IgD-negative memory B cell (primary cell): ENCODE results near the gene MPHOSPH6. TPM values are rescaled to one million over a fixed set of nuclear protein-coding genes. Genes with fewer than 3 reads are reported as not detected.
A peak's percentile ranks its signal among the peaks of the same experiment; 100 is the strongest.

Experiments
- H3K27ac Mint-ChIP-seq, 3 donors: one replicate each; pipeline ENCODE4 v1.8.0; 2020 to 2022; ENCODE audit warnings: mild to moderate bottlenecking in 3 of 3, mixed read lengths in 3 of 3, moderate library complexity in 1 of 3
- H3K27me3 Mint-ChIP-seq: one replicate; pipeline ENCODE4 v1.8.0; 2021; ENCODE audit warnings: mixed read lengths
- H3K36me3 Mint-ChIP-seq: one replicate; pipeline ENCODE4 v1.8.0; 2020; ENCODE audit warnings: mild to moderate bottlenecking, mixed read lengths
- H3K4me1 Mint-ChIP-seq, 3 donors: one replicate each; pipeline ENCODE4 v1.8.0; 2020 to 2022; ENCODE audit warnings: mixed read lengths in 3 of 3, mild to moderate bottlenecking in 1 of 3
- H3K4me3 Mint-ChIP-seq, 4 donors: one replicate each; pipeline ENCODE4 v1.8.0; 2020 to 2022; ENCODE audit warnings: mild to moderate bottlenecking in 4 of 4, mixed read lengths in 4 of 4, moderate library complexity in 3 of 4
- H3K9me3 Mint-ChIP-seq, 3 donors: one replicate each; pipeline ENCODE4 v1.8.0; 2020 to 2021; ENCODE audit warnings: mixed read lengths in 3 of 3, mild to moderate bottlenecking in 1 of 3
- polyA plus RNA-seq: library from polyadenylated mRNA; unstranded; fragments of 300-500 nt; fragmentation: Illumina TruSeq; gene quantifications from one replicate; pipeline ENCODE4 v1.2.3, GENCODE V29; 2021

The MPHOSPH6 gene
- polyA plus RNA-seq, 1 donor from 2014 or later = 13.1 TPM

DNA sequence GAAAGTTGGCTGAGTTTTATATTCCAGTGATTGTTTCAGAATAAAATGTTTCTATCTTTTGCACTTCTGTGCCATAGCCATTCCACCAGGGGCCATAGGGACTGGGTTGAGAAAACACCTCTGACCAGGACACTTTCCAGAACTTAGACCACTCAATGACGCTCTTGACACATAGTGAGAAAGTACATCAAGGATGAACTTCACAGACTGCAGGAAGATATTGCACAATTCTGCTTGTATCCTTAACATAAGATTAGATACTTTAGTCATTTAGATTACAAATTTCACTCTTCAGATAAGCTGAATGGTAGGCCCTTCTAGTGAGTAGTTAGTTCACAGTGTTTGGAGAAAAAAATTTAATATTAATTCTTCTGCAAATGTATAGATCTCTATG, 13.0 kb upstream of the MPHOSPH6 start:
- Mint-ChIP-seq H3K4me3 (no peak overlapping the region), H3K36me3 (no peaks in the 10 kb centered on the region), H3K27me3 (peaks cover 20% of the 10 kb centered on the region), H3K4me1 (no peaks in the 10 kb centered on the region), H3K27ac (no peak overlapping the region), H3K9me3 (no peaks in the 10 kb centered on the region)

DNA sequence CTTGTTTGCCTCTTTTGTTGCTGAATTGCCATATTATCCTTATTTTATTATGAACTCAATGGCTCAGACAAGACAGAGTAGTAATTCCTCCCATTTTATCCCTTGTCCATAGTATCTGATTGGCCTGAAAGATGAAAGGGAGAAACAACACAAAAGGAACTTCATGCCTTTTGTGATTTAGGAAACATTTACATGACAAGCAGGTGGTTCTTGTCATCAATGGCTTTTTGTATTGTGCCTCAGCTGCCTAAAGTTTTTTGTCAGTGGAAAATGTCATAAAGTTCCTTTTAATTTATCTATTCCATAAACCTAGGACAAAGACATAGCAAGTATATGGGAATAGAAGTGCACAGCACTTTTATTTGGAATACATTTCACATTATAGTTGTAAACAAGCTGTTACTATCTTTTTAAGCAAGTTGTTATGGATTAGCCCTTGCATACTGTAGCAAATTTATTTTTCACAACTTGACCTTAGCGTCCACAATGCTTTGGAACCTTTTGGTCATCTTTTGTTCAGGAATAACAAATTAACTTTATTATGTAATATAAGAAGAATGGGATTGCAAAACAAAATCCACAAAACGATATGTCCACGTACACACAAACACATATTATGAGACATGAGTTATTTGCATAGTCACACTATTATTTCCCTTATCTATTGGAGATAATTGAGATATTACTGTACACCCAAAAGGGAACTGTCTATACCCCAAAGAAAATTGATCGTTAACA, 12.4 kb upstream of the MPHOSPH6 start:
- H3K4me3 Mint-ChIP-seq = no peak overlapping the region
- H3K4me1 Mint-ChIP-seq = no peaks in the 10 kb centered on the region
- no peaks in the 10 kb centered on the region for H3K36me3 Mint-ChIP-seq
- no peaks in the 10 kb centered on the region for H3K9me3 Mint-ChIP-seq
- no peak overlapping the region for H3K27ac Mint-ChIP-seq
- H3K27me3 Mint-ChIP-seq = peaks cover 20% of the 10 kb centered on the region

DNA sequence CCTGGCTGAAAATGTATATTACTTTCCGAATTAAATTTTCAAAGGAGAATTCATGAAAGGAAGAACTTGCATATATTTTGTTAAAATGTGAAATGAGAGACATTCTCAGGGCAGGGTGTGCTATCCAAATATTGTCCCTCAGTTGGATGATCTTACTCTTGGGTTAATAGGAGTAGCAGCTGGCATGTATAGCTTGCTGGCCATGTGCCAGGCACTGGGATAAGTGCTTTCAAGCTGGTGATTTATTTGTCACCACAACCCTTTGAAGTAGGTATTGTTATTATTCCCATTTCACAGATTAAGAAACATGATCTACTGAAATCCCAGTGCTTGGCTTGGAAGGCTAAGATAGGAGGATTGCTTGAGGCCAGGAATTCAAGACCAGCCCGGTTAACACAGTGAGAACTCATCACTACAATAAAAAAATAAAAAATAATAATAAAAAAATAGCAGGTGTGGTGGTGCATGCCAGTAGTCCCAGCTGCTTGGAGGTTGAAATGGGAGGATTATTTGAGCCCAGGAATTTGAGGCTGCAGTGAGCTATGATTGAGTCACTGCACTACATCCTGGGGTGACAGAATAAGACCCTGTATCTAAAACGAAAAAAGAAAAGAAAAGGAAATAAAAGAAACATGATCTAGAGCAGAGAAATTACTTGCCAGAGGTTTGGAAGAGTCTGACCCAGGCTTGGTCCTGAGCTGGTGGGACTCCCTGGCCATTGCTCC, 11.6 kb upstream of the MPHOSPH6 start:
- H3K4me1 Mint-ChIP-seq = no peaks in the 10 kb centered on the region
- peaks cover 14% of the 10 kb centered on the region for H3K27me3 Mint-ChIP-seq
- H3K27ac Mint-ChIP-seq = no peak overlapping the region
- H3K9me3 Mint-ChIP-seq = no peaks in the 10 kb centered on the region
- H3K4me3 Mint-ChIP-seq = no peak overlapping the region
- no peaks in the 10 kb centered on the region for H3K36me3 Mint-ChIP-seq

DNA sequence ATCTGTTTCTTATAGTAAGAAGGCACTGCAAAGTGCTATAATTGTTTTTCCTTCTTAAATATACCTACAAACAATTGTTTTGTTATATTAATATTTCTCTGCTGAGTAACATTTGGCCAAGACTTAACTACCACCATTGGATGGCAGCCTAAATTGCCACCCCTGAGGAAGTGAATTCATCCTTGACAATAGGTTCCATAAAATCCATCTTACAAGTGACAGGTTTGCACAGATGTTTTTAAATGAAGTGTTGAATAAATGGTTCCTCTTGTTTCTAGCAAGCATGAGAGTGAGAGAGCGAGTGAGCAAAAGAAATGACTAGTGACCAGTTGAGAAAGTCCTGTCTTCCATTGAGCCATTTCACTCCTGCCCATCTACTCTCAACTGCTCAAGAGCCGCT, 8.3 kb upstream of the MPHOSPH6 start:
- H3K9me3 Mint-ChIP-seq = no peaks in the 10 kb centered on the region
- no peak overlapping the region for H3K4me3 Mint-ChIP-seq
- peaks cover 20% of the 10 kb centered on the region for H3K27me3 Mint-ChIP-seq
- H3K36me3 Mint-ChIP-seq = no peaks in the 10 kb centered on the region
- no peaks in the 10 kb centered on the region for H3K4me1 Mint-ChIP-seq
- no peak overlapping the region for H3K27ac Mint-ChIP-seq

DNA sequence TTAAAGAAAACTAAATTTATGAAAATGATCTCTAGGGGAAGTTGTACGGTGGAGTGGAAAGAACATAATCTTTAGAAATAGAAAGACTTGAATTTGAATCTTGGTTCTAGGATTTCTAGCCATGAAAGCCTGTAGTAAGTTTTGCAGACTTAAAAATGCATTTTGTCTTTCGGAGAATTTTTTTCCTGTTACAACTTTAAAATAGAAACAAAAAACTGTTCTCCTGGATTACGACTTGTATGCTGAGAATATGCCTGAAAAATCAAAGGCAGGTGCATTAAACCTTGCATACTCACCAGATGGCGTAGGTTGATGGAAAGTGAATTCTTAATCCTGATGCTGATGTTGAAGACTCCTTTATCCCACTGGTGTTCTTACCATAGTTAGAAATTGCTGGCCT, 7.5 kb upstream of the MPHOSPH6 start:
- H3K9me3 Mint-ChIP-seq = no peaks in the 10 kb centered on the region
- no peak overlapping the region for H3K4me3 Mint-ChIP-seq
- H3K27me3 Mint-ChIP-seq = peaks cover 20% of the 10 kb centered on the region
- no peaks in the 10 kb centered on the region for H3K36me3 Mint-ChIP-seq
- H3K4me1 Mint-ChIP-seq = no peaks in the 10 kb centered on the region
- no peak overlapping the region for H3K27ac Mint-ChIP-seq

DNA sequence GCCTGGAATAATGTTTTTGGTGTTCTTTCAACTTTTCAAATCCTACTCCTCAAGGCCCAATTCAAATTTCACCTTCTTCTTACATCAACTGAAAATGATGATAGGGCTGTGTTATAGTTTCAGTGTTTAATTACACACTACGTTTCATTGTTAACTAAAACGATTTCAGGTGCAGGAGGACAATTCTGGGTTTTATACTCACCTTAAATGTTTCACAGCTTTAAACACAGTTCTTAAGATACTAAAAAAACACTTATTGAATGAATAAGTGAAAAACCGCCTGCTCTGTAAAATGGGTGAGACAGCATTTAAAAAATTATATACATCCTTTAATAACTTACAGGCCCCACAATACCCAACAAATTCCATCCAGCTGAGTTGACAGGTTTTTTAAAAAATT, 6.2 kb upstream of the MPHOSPH6 start:
- H3K27ac Mint-ChIP-seq = no peak overlapping the region
- peaks cover 12% of the 10 kb centered on the region for H3K27me3 Mint-ChIP-seq
- no peaks in the 10 kb centered on the region for H3K4me1 Mint-ChIP-seq
- H3K36me3 Mint-ChIP-seq = no peaks in the 10 kb centered on the region
- H3K9me3 Mint-ChIP-seq = no peaks in the 10 kb centered on the region
- H3K4me3 Mint-ChIP-seq = no peak overlapping the region

DNA sequence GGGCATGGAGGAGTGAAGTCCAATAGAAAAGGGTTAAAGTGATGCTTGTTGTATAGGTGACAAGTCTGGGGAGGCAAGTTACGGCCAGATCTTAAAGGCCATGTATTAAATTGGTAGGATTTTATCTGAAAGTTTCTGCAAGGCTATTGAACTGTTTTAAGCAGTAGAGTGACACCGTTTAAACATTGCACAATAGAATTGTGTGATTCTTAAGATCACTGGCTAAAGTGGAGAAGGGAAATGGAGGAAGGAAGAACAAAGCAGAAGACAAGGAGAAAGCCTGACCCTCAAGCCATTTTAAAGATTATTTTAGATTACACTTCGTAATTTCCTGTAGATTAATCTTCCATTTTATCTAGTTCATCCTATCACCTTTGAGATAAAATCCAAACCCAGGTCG, 5.6 kb upstream of the MPHOSPH6 start:
- Mint-ChIP-seq H3K27ac (no peak overlapping the region), H3K27me3 (peaks cover 11% of the 10 kb centered on the region), H3K4me1 (no peaks in the 10 kb centered on the region), H3K36me3 (no peaks in the 10 kb centered on the region), H3K4me3 (no peak overlapping the region), H3K9me3 (no peaks in the 10 kb centered on the region)

DNA sequence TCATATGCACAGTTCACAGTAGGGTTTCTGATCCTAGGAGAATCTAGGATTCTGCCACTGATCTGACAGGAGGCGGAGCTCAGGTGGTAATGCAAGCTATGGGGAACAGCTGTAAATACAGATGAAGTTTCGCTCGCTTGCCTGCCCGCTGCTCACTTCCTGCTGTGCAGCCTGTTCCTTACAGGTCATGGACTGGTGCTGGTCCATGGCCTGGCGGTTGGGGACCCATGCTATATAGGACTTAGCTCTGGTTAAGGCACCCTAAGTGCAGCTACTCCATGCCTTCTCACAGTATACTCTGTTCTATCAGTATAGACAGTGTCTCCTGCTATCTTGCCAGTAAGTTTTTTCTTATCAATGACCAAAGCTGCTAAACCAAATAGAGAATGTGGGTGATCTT, 2.4 kb downstream of the MPHOSPH6 start:
- no peaks in the 10 kb centered on the region for H3K9me3 Mint-ChIP-seq
- H3K36me3 Mint-ChIP-seq = no peaks in the 10 kb centered on the region
- peak overlapping the region in 3 of 4 donors; percentile 26 to 50 (median 33) for H3K4me3 Mint-ChIP-seq
- no peak overlapping the region for H3K27ac Mint-ChIP-seq
- no peaks in the 10 kb centered on the region for H3K27me3 Mint-ChIP-seq
- H3K4me1 Mint-ChIP-seq = peaks cover 9 to 15% (median 15%) of the 10 kb centered on the region in 3 donors

DNA sequence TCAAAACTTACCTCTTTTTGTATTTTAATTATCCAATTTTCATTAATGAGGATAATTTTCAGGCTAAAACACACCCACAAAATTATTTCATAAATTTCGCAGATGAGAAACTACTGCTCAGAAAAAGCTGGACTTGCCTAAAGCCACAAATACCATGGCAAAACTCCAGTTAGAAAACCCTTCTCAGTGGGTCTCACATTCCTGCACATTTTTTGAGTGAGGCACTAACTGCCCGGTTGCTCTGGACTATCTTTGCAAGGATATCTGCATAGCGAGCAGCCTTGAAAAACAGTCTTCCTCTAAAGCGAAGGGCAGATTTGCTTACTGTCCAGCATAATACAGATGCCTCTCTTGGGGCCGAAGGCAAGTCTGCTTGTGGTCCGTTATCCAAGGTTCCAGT, 9.8 kb downstream of the MPHOSPH6 start:
- Mint-ChIP-seq H3K27me3 (no peaks in the 10 kb centered on the region), H3K9me3 (peaks cover 0 to under 1% (median 0%) of the 10 kb centered on the region in 3 donors), H3K36me3 (peaks cover 10% of the 10 kb centered on the region), H3K4me3 (peak overlapping the region in 1 of 4 donors; percentile 49), H3K27ac (no peak overlapping the region), H3K4me1 (peaks cover 0 to 6% (median 4%) of the 10 kb centered on the region in 3 donors)

DNA sequence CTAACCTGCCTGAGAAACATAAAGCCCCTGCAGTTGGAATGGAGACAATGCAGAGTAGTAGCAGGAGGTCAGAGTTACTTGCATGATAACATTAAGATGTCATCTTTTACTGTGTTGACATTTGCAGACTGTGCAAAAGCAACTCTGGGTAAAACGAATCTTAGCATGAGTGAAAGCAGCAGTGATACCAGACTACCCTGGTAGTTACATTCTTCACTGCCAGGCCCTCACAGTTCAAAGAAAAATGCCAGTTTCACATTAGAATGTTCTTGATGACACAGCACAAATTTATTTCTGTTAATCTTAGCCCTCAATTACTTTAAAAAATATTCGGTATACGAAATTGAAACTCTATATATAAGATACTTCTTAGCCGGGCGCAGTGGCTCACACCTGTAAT, 12.2 kb downstream of the MPHOSPH6 start:
- Mint-ChIP-seq H3K27ac (no peak overlapping the region), H3K4me1 (peaks cover 0 to 5% (median 4%) of the 10 kb centered on the region in 3 donors), H3K27me3 (no peaks in the 10 kb centered on the region), H3K36me3 (peaks cover 13% of the 10 kb centered on the region), H3K9me3 (peaks cover 0 to 3% (median 0%) of the 10 kb centered on the region in 3 donors), H3K4me3 (no peak overlapping the region)

DNA sequence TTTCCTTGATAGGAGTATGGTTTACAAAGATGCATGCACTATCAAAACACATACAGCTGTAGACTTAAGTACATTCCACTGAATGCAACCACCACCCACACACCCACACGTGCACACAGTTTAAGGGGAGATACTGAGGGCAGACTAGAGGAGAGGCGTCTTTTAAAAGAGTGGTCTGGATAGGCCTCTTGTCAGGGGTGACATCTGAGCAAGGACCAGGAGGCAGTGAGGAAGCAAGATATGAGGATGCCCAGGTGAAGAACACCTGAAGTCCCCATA, 12.6 kb downstream of the MPHOSPH6 start:
- Mint-ChIP-seq H3K9me3 (peaks cover 0 to 3% (median 0%) of the 10 kb centered on the region in 3 donors), H3K4me3 (no peak overlapping the region), H3K27ac (no peak overlapping the region), H3K27me3 (no peaks in the 10 kb centered on the region), H3K4me1 (peaks cover 0 to 5% (median 4%) of the 10 kb centered on the region in 3 donors), H3K36me3 (peaks cover 13% of the 10 kb centered on the region)

DNA sequence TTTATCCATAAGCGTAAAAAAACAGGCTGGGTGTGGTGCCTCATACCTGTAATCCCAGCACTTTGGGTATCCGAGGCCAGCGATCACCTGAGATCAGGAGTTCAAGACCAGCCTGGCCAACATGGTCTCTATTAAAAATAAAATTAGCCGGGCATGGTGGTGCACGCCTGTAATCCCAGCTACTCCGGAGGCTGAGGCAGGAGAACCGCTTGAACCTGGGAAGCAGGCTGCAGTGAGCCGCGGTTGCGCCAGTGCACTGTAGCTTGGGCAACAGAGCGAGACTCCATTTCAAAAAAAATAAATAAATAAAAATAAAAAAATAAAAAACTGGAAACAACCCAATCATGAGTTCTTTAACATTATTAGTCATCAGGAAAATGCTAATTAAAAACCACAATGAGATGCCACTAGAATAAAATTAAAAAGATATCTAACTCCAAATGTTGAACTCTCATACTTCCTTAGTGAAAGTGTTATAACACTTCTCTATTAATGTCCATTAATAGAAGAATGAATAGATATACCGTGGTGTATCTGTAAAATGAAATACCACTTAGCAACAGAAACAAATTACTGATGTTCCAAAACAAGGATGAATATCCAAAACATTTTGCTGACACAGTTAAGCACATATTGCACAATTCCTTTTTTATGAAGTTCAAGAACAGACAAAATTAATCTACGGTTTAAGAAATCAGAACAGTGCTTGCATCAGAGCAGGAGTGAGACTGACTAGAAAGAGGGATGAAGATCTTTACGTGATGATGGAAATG, 13.1 kb downstream of the MPHOSPH6 start:
- H3K4me3 Mint-ChIP-seq = no peak overlapping the region
- peaks cover 0 to 3% (median 0%) of the 10 kb centered on the region in 3 donors for H3K9me3 Mint-ChIP-seq
- peaks cover 0 to 5% (median 4%) of the 10 kb centered on the region in 3 donors for H3K4me1 Mint-ChIP-seq
- H3K27me3 Mint-ChIP-seq = no peaks in the 10 kb centered on the region
- H3K36me3 Mint-ChIP-seq = peaks cover 13% of the 10 kb centered on the region
- H3K27ac Mint-ChIP-seq = no peak overlapping the region

DNA sequence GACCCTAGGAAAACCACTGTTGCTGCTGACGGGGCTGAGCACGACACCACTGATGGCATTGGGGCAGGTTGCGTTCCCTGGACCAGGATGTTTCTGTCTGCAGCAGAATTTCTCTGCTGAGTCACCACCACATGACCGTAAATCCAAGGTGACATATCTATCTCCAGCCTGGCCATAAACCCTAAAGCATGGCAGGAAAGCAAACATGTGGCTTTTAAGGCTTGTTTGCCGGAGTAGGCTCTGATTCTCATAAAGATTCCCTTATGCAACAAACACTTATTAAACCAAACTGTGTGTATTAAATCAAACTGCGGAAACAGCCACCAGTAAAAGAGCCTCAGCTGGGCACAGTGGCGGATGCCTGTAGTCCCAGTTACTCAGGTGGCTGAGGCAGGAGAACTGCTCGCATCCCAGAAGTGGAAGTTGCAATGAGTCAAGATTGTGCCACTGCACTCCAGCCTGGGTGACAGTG, 17.3 kb downstream of the MPHOSPH6 start:
- H3K4me1 Mint-ChIP-seq = peaks cover 0 to 5% (median 4%) of the 10 kb centered on the region in 3 donors

DNA sequence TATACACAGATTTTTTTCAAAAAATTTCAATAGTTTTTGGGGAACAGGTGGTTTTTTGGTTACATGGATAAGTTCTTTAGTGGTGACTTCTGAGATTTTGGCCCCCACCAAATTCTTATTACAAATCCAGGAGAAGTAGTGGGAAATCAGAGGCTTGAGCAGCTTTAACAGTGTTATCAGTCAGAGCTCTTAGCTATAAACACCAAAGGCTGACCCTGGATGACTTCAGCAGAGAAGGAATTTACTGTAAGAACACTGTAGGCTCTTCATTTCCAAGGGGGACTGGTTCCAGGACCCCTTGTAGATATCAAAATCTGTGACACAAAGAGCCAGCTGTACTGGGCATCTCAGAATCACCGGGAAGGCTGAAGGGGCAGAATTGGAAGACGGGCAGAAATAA, 17.8 kb downstream of the MPHOSPH6 start:
- peaks cover 0 to 3% (median 0%) of the 10 kb centered on the region in 3 donors for H3K9me3 Mint-ChIP-seq
- H3K4me3 Mint-ChIP-seq = peak overlapping the region in 1 of 4 donors; percentile 28
- no peak overlapping the region for H3K27ac Mint-ChIP-seq
- H3K27me3 Mint-ChIP-seq = no peaks in the 10 kb centered on the region
- H3K36me3 Mint-ChIP-seq = peaks cover 15% of the 10 kb centered on the region
- peaks cover 0 to 2% (median 1%) of the 10 kb centered on the region in 3 donors for H3K4me1 Mint-ChIP-seq

More for the DNA sequence above, 17.3 kb downstream of the MPHOSPH6 start:
- no peak overlapping the region for H3K27ac Mint-ChIP-seq
- H3K9me3 Mint-ChIP-seq = peaks cover 0 to 3% (median 0%) of the 10 kb centered on the region in 3 donors
- H3K4me3 Mint-ChIP-seq = no peak overlapping the region
- no peaks in the 10 kb centered on the region for H3K27me3 Mint-ChIP-seq
- peaks cover 10% of the 10 kb centered on the region for H3K36me3 Mint-ChIP-seq

DNA sequence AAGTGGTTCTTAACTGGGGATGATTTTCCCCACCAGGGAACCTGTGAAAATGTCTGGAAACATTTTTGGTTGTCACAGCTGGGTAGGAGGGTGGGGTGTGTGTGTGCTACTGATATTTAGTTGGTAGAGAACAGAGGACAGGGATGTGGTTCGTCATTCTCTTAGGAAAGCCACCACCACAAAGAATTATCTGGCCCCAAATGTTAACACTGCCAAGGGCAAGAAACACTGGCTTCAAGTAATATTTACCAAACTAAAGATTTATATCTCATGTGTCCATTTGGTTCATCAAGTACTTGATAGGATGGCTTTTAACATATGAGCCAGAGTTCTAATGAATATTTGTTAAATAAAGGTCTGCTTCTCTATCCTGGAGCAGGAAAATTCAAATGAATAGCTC, 19.5 kb downstream of the MPHOSPH6 start:
- Mint-ChIP-seq H3K9me3 (peaks cover 0 to 3% (median 0%) of the 10 kb centered on the region in 3 donors), H3K27ac (peak overlapping the region in 1 of 3 donors; percentile 25), H3K4me3 (no peak overlapping the region), H3K4me1 (peaks cover 0 to 1% (median 0%) of the 10 kb centered on the region in 3 donors), H3K27me3 (no peaks in the 10 kb centered on the region), H3K36me3 (peaks cover 13% of the 10 kb centered on the region)
